ENCODE data around the gene C21orf58. TPM values are rescaled to one million over a fixed set of nuclear protein-coding genes. Genes with fewer than 3 reads are reported as not detected.
A peak's percentile ranks its signal among the peaks of the same experiment; 100 is the strongest.

C21orf58 gene
- total RNA-seq, 6 experiments from 2014 or later, result 1.00 to 2.4 (median 1.4) TPM

DNA sequence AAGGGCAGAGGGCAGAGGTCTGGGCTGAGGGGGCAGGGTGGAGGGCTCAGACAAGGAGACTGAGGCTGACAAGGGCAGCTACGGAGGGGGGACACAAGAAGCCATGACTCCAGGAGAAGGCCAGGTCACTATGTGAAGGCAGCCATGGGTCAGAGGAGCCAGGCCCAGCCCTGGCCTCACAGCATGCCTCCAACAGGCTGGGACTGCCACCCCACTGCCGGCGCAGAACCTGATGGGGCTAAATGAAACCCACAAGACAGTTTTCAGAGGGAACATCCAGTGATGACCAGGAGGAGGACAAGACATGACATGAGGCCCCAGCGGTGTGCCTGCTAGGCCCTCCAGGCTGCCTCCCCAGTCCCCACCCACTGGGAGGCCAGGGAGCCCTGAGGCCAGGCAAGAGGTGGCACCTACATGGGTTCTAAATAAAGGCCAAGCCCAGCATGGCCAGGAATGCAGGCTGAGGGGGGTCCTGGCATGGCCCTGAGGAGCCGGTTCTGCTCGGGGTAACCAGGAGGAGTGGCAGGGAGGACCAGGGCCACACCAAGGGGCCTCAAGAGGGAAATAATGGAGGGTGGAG, 67.8 kb downstream of the C21orf58 start:
- intact Hi-C loops (cut with DNase I), result no loop called here
- Histone ChIP-seq H3K4me3 (no peak overlapping the region), H3K4me1 (no peaks in the 10 kb centered on the region), H3K9me3 (no peaks in the 10 kb centered on the region), H3K27ac (no peak overlapping the region), H3K27me3 (no peaks in the 10 kb centered on the region), H3K36me3 (peaks cover 0 to 92% (median 56%) of the 10 kb centered on the region in 4 donors)
- 80% methylated on average over 1 of the region's 6 CpGs for WGBS (ENCODE audit: insufficient coverage, low coverage, low lambda C conversion rate, missing lambda C conversion rate)
- no peak for TF ChIP-seq POLR2A (IDR thresholded peaks at IDR 0.05)
- TF ChIP-seq, protein P1, sequence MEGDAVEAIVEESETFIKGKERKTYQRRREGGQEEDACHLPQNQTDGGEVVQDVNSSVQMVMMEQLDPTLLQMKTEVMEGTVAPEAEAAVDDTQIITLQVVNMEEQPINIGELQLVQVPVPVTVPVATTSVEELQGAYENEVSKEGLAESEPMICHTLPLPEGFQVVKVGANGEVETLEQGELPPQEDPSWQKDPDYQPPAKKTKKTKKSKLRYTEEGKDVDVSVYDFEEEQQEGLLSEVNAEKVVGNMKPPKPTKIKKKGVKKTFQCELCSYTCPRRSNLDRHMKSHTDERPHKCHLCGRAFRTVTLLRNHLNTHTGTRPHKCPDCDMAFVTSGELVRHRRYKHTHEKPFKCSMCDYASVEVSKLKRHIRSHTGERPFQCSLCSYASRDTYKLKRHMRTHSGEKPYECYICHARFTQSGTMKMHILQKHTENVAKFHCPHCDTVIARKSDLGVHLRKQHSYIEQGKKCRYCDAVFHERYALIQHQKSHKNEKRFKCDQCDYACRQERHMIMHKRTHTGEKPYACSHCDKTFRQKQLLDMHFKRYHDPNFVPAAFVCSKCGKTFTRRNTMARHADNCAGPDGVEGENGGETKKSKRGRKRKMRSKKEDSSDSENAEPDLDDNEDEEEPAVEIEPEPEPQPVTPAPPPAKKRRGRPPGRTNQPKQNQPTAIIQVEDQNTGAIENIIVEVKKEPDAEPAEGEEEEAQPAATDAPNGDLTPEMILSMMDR (IDR thresholded peaks at IDR 0.05), result no peak
- ATAC-seq (peak in 1 of 4 donors; percentile 26), DNase-seq (no peak)

DNA sequence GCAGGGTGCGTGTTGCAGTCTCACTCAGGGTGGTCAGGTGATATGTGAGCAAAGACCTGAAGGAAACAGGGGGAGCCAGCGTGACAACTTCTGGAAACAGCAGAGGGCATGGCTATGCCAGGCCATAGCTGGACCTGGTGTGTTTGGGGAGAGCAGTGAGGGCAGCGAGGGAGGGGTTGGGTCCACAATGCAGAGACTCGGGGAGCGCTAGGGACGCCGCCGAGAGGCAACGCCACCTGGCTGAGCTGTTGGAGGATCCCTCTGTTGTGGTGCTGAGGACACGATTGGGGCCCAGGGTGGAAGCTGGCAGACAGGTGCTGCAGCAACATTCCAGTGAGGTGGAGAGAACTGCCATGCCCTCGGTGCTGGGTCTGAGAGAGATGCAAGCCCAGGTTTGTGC, 68.5 kb downstream of the C21orf58 start:
- no peak for ATAC-seq
- Histone ChIP-seq H3K9me3 (no peaks in the 10 kb centered on the region), H3K27ac (no peak overlapping the region), H3K27me3 (no peaks in the 10 kb centered on the region), H3K4me3 (no peak overlapping the region), H3K4me1 (no peaks in the 10 kb centered on the region), H3K36me3 (peaks cover 0 to 92% (median 57%) of the 10 kb centered on the region in 4 donors)
- intact Hi-C loops (cut with DNase I), result no loop called here
- TF ChIP-seq, protein P1 (IDR thresholded peaks at IDR 0.05), result no peak
- no peak for TF ChIP-seq POLR2A (IDR thresholded peaks at IDR 0.05)
- 86% methylated on average over 8 of the region's 11 CpGs for WGBS (ENCODE audit: insufficient coverage, low coverage, low lambda C conversion rate, missing lambda C conversion rate)
- DNase-seq, result no peak

- intact Hi-C loops (cut with DNase I), result no loop called here
- WGBS (ENCODE audit: insufficient coverage, low coverage, low lambda C conversion rate, missing lambda C conversion rate), result 87% methylated on average over 7 of the region's 12 CpGs
- TF ChIP-seq POLR2A (IDR thresholded peaks at IDR 0.05), result no peak
- TF ChIP-seq, protein P1 (IDR thresholded peaks at IDR 0.05), result no peak
Measured at GRCh38 chr21:46254208-46254975, 69.3 kb downstream of the C21orf58 start.

GRCh38 chr21:46253610-46254124, 70.0 kb downstream of the C21orf58 start:
- Histone ChIP-seq H3K4me3 (no peak overlapping the region), H3K27me3 (no peaks in the 10 kb centered on the region), H3K27ac (no peak overlapping the region), H3K36me3 (peaks cover 0 to 92% (median 50%) of the 10 kb centered on the region in 4 donors), H3K9me3 (no peaks in the 10 kb centered on the region), H3K4me1 (no peaks in the 10 kb centered on the region)
- DNase-seq (no peak), ATAC-seq (peak in 1 of 4 donors; percentile 10)
- WGBS (ENCODE audit: insufficient coverage, low coverage, low lambda C conversion rate, missing lambda C conversion rate), result 49% methylated on average over 6 of the region's 8 CpGs
- intact Hi-C loops (cut with DNase I), result no loop called here
- TF ChIP-seq, protein P1 (IDR thresholded peaks at IDR 0.05), result no peak
- TF ChIP-seq POLR2A (IDR thresholded peaks at IDR 0.05), result no peak

More at GRCh38 chr21:46254208-46254975, 69.3 kb downstream of the C21orf58 start:
- Histone ChIP-seq H3K27me3 (no peaks in the 10 kb centered on the region), H3K36me3 (peaks cover 0 to 92% (median 56%) of the 10 kb centered on the region in 4 donors), H3K4me1 (no peaks in the 10 kb centered on the region), H3K27ac (no peak overlapping the region), H3K9me3 (no peaks in the 10 kb centered on the region), H3K4me3 (no peak overlapping the region)
- no peak for ATAC-seq
- no peak for DNase-seq
